DND-41 (cell line): ENCODE data around the gene TEKT1.
"Not testable (repeated sequence)": the region's sequence is repeated elsewhere in the genome, so short reads cannot be mapped to it uniquely, and the experiment has no call there.

Experiments
- ATAC-seq: fragments of 200-7000 bp; cut with Tn5 transposase; 3 replicates; pipeline ENCODE4 v1.9.1; 2021; ENCODE audit warnings: low read depth; ENCODE audit not compliant: insufficient read depth
- DNase-seq: peaks from one replicate; pipeline ENCODE4 v3.0.0-alpha.2; 2020
- H2AFZ ChIP-seq: 2 replicates; pipeline ENCODE4 v1.6.0; 2012; ENCODE audit warnings: low read depth, low read length
- H3K27ac ChIP-seq: 2 replicates; pipeline ENCODE4 v1.5.1; 2012; ENCODE audit warnings: low read length, inconsistent platforms
- H3K27me3 ChIP-seq: fragments of 200-600 bp; sonication (generic); 2 replicates; pipeline ENCODE4 v1.6.0; 2012; ENCODE audit warnings: low read length, mild to moderate bottlenecking, inconsistent platforms; ENCODE audit not compliant: insufficient read depth, poor library complexity
- H3K36me3 ChIP-seq: 2 replicates; pipeline ENCODE4 v1.5.1; 2012; ENCODE audit warnings: low read length, inconsistent platforms; ENCODE audit not compliant: insufficient read depth
- H3K4me1 ChIP-seq: 2 replicates; pipeline ENCODE4 v1.5.1; 2012; ENCODE audit warnings: mild to moderate bottlenecking, low read length; ENCODE audit not compliant: insufficient read depth
- H3K4me2 ChIP-seq: 2 replicates; pipeline ENCODE4 v1.6.0; 2012; ENCODE audit warnings: mild to moderate bottlenecking, moderate library complexity, low read length, inconsistent platforms; ENCODE audit not compliant: insufficient read depth
- H3K4me3 ChIP-seq, 2 experiments: fragments of 200-600 bp in 1 of 2; shearing (Covaris generic) in 1 of 2; 2 replicates each; pipeline ENCODE4 v1.5.1; 2012 to 2016; ENCODE audit warnings: inconsistent platforms in 2 of 2, low read length in 2 of 2, mild to moderate bottlenecking in 2 of 2, low read depth in 1 of 2, moderate library complexity in 1 of 2
- H3K79me2 ChIP-seq: 2 replicates; pipeline ENCODE4 v1.6.0; 2012; ENCODE audit warnings: low read length, inconsistent platforms; ENCODE audit not compliant: insufficient read depth
- H3K9ac ChIP-seq: 2 replicates; pipeline ENCODE4 v1.6.0; 2012; ENCODE audit warnings: low read depth, mild to moderate bottlenecking, inconsistent platforms, low read length, moderate library complexity
- H3K9me3 ChIP-seq: 2 replicates; pipeline ENCODE4 v1.5.1; 2012; ENCODE audit warnings: low read length, moderate library complexity, mild to moderate bottlenecking, inconsistent platforms; ENCODE audit not compliant: insufficient read depth, severe bottlenecking
- H4K20me1 ChIP-seq: 2 replicates; pipeline ENCODE4 v1.6.0; 2012; ENCODE audit warnings: low read length; ENCODE audit not compliant: insufficient read depth
- CTCF ChIP-seq: IDR thresholded peaks from 2 replicates; pipeline ENCODE4 v1.5.1; 2012; ENCODE audit warnings: borderline replicate concordance, low read length, moderate library complexity, mild to moderate bottlenecking; ENCODE audit not compliant: poor library complexity, severe bottlenecking; ENCODE audit errors: extremely low read depth
- EZH2 ChIP-seq: IDR thresholded peaks from 3 replicates; pipeline ENCODE4 v1.6.1; 2012; ENCODE audit warnings: borderline replicate concordance, low read depth, mild to moderate bottlenecking, moderate library complexity, low read length, inconsistent platforms; ENCODE audit not compliant: severe bottlenecking

TEKT1 gene

GRCh38 chr17:6831661-6832263 lies at the start of gene TEKT1:
TSS of gene TEKT1 (minus strand) at chr17:6831729. CDS start at chr17:6830376, 1,353 bp downstream.
- no peaks in the 10 kb centered on the region for H3K9me3 ChIP-seq
- H3K9ac ChIP-seq: no peak within 1 kb of the TSS
- no peaks in the 10 kb centered on the region for H4K20me1 ChIP-seq
- DNase-seq (no peak), ATAC-seq (no peak)
- no peaks in the 10 kb centered on the region for H3K79me2 ChIP-seq
- no peak within 1 kb of the TSS for H2AFZ ChIP-seq
- TF ChIP-seq EZH2 (no peak), CTCF (no peak)
- H3K4me1 ChIP-seq: no peaks in the 10 kb centered on the region
- H3K36me3 ChIP-seq: no peaks in the 10 kb centered on the region
- H3K4me2 ChIP-seq: no peak within 1 kb of the TSS
- H3K4me3 ChIP-seq: no peak within 1 kb of the TSS
- no peak within 1 kb of the TSS for H3K27ac ChIP-seq
- H3K27me3 ChIP-seq: peaks cover 40% of the 10 kb centered on the region

- H3K79me2 ChIP-seq, ATAC-seq, H3K36me3 ChIP-seq, H4K20me1 ChIP-seq, H2AFZ ChIP-seq, H3K9ac ChIP-seq, H3K4me1 ChIP-seq, H3K27ac ChIP-seq, H3K4me3 ChIP-seq, H3K9me3 ChIP-seq, H3K27me3 ChIP-seq, H3K4me2 ChIP-seq, DNase-seq: not testable (repeated sequence)
Observed at GRCh38 chr17:6879221-6879975, 47.9 kb upstream of the TEKT1 start.

- DNase-seq, H3K27me3 ChIP-seq, ATAC-seq, H4K20me1 ChIP-seq, H3K4me2 ChIP-seq, H3K27ac ChIP-seq, H3K4me3 ChIP-seq, H2AFZ ChIP-seq, H3K36me3 ChIP-seq, H3K9ac ChIP-seq, H3K4me1 ChIP-seq, H3K9me3 ChIP-seq: not testable (repeated sequence)
- peaks cover 14% of the 10 kb centered on the region for H3K79me2 ChIP-seq
Observed at GRCh38 chr17:6875276-6875675, 43.7 kb upstream of the TEKT1 start.

- H3K9ac ChIP-seq: no peak overlapping the region
- no peaks in the 10 kb centered on the region for H3K9me3 ChIP-seq
- no peaks in the 10 kb centered on the region for H3K4me1 ChIP-seq
- H3K36me3 ChIP-seq: no peaks in the 10 kb centered on the region
- no peak overlapping the region for H3K4me3 ChIP-seq
- H3K27me3 ChIP-seq: no peaks in the 10 kb centered on the region
- no peak overlapping the region for H3K4me2 ChIP-seq
- DNase-seq: no peak
- no peak for TF ChIP-seq EZH2
- TF ChIP-seq CTCF: no peak
- ATAC-seq: no peak
- H3K79me2 ChIP-seq: peaks cover 12% of the 10 kb centered on the region
- no peak overlapping the region for H3K27ac ChIP-seq
- no peak overlapping the region for H2AFZ ChIP-seq
- no peaks in the 10 kb centered on the region for H4K20me1 ChIP-seq
Observed at GRCh38 chr17:6872936-6873335, 41.4 kb upstream of the TEKT1 start.
